GM19025 (cell line): ENCODE measurements around the gene TSHZ1.

Experiments
- ATAC-seq: cut with Tn5 transposase; IDR thresholded peaks from one replicate; pipeline ENCODE4 v1.9.1; 2021; ENCODE audit warnings: mild to moderate bottlenecking, low read depth, moderate library complexity; ENCODE audit not compliant: unreplicated experiment

Gene TSHZ1

GRCh38 chr18:75264926-75265597 is 54.5 kb downstream of the TSHZ1 start:
- ATAC-seq = no peak

- ATAC-seq = no peak
Observed at GRCh38 chr18:75265872-75266271, 55.3 kb downstream of the TSHZ1 start.

GRCh38 chr18:75267643-75268363 is 57.2 kb downstream of the TSHZ1 start:
- ATAC-seq = no peak

GRCh38 chr18:75268364-75268646 is 57.7 kb downstream of the TSHZ1 start:
- ATAC-seq = no peak

GRCh38 chr18:75269124-75269680 is 58.6 kb downstream of the TSHZ1 start:
- no peak for ATAC-seq

- ATAC-seq = no peak
Observed at GRCh38 chr18:75269696-75270095, 59.1 kb downstream of the TSHZ1 start.

- ATAC-seq = no peak
Observed at GRCh38 chr18:75271952-75272351, 61.4 kb downstream of the TSHZ1 start.

- no peak for ATAC-seq
Observed at GRCh38 chr18:75273817-75274216, 63.2 kb downstream of the TSHZ1 start.

- ATAC-seq = no peak
Observed at GRCh38 chr18:75275226-75275625, 64.6 kb downstream of the TSHZ1 start.

GRCh38 chr18:75276818-75277609 is 66.4 kb downstream of the TSHZ1 start:
- ATAC-seq = no peak

GRCh38 chr18:75277610-75277928 is 67.0 kb downstream of the TSHZ1 start:
- ATAC-seq = no peak

GRCh38 chr18:75279381-75279780 is 68.8 kb downstream of the TSHZ1 start:
- ATAC-seq = no peak

- ATAC-seq = no peak
Observed at GRCh38 chr18:75280427-75281280, 70.1 kb downstream of the TSHZ1 start.

GRCh38 chr18:75282746-75283145 is 72.1 kb downstream of the TSHZ1 start:
- ATAC-seq = no peak

- ATAC-seq = no peak
Observed at GRCh38 chr18:75283731-75284130, 73.1 kb downstream of the TSHZ1 start.

GRCh38 chr18:75284566-75284965 is 74.0 kb downstream of the TSHZ1 start:
- no peak for ATAC-seq

GRCh38 chr18:75285876-75286275 is 75.3 kb downstream of the TSHZ1 start:
- no peak for ATAC-seq

- no peak for ATAC-seq
Observed at GRCh38 chr18:75287006-75287405, 76.4 kb downstream of the TSHZ1 start.

GRCh38 chr18:75287700-75288099 is 77.1 kb downstream of the TSHZ1 start:
- no peak for ATAC-seq

GRCh38 chr18:75289761-75290160 is 79.2 kb downstream of the TSHZ1 start:
- ATAC-seq = no peak
